HK-2 (cell line): ENCODE measurements around the gene FBLN2.
"Not testable (repeated sequence)": the region's sequence is repeated elsewhere in the genome, so short reads cannot be mapped to it uniquely, and the experiment has no call there.

Experiments used
- DNase-seq: peaks from one replicate; pipeline ENCODE4 v3.0.0-alpha.2; 2018; ENCODE audit not compliant: unreplicated experiment

Gene FBLN2

GRCh38 chr3:13549623-13550422 lies 898 bp downstream of the FBLN2 start:
- no peak for DNase-seq

GRCh38 chr3:13550423-13550690 lies 1.4 kb downstream of the FBLN2 start:
- no peak for DNase-seq

GRCh38 chr3:13550791-13551360 lies 2.0 kb downstream of the FBLN2 start:
- no peak for DNase-seq

GRCh38 chr3:13552857-13553652 lies 4.1 kb downstream of the FBLN2 start:
- no peak for DNase-seq

- DNase-seq, result no peak
Measured at GRCh38 chr3:13553686-13554085, 4.8 kb downstream of the FBLN2 start.

GRCh38 chr3:13555753-13556152 lies 6.8 kb downstream of the FBLN2 start:
- DNase-seq, result no peak

GRCh38 chr3:13556207-13556606 lies 7.3 kb downstream of the FBLN2 start:
- no peak for DNase-seq

- DNase-seq, result no peak
Measured at GRCh38 chr3:13556917-13557316, 8.0 kb downstream of the FBLN2 start.

- DNase-seq, result no peak
Measured at GRCh38 chr3:13557417-13557816, 8.5 kb downstream of the FBLN2 start.

GRCh38 chr3:13557926-13558325 lies 9.0 kb downstream of the FBLN2 start:
- DNase-seq, result no peak

GRCh38 chr3:13558651-13559050 lies 9.7 kb downstream of the FBLN2 start:
- DNase-seq, result no peak

GRCh38 chr3:13559764-13560525 lies 11.0 kb downstream of the FBLN2 start:
- no peak for DNase-seq

GRCh38 chr3:13561376-13561775 lies 12.5 kb downstream of the FBLN2 start:
- no peak for DNase-seq

GRCh38 chr3:13561967-13562366 lies 13.0 kb downstream of the FBLN2 start:
- DNase-seq, result no peak

- DNase-seq, result not testable (repeated sequence)
Measured at GRCh38 chr3:13562421-13562820, 13.5 kb downstream of the FBLN2 start.

GRCh38 chr3:13563321-13563720 lies 14.4 kb downstream of the FBLN2 start:
- DNase-seq, result no peak

- no peak for DNase-seq
Measured at GRCh38 chr3:13563911-13564310, 15.0 kb downstream of the FBLN2 start.

- DNase-seq, result no peak
Measured at GRCh38 chr3:13564751-13565560, 16.0 kb downstream of the FBLN2 start.

GRCh38 chr3:13565581-13566452 lies 16.9 kb downstream of the FBLN2 start:
- DNase-seq, result no peak

- DNase-seq, result no peak
Measured at GRCh38 chr3:13566453-13566748, 17.5 kb downstream of the FBLN2 start.
